Progenitor cell of endocrine pancreas (in vitro differentiated cells): ENCODE data around the gene GRN. TPM values are rescaled to one million over a fixed set of nuclear protein-coding genes. Genes with fewer than 3 reads are reported as not detected.
"Not testable (repeated sequence)": the region's sequence is repeated elsewhere in the genome, so short reads cannot be mapped to it uniquely, and the experiment has no call there.

Experiments
- DNase-seq: peaks from one replicate; pipeline ENCODE4 v3.0.0; 2021; ENCODE audit warnings: low spot score; ENCODE audit not compliant: unreplicated experiment
- H3K27ac Mint-ChIP-seq: 2 replicates; pipeline ENCODE4 v1.8.0; 2021; ENCODE audit warnings: mild to moderate bottlenecking, moderate library complexity, mixed read lengths
- H3K27me3 Mint-ChIP-seq: 2 replicates; pipeline ENCODE4 v1.8.0; 2021; ENCODE audit warnings: mixed read lengths
- H3K36me3 Mint-ChIP-seq: 2 replicates; pipeline ENCODE4 v1.8.0; 2022; ENCODE audit warnings: mixed read lengths; ENCODE audit not compliant: insufficient read depth
- H3K4me1 Mint-ChIP-seq: 2 replicates; pipeline ENCODE4 v1.8.0; 2021; ENCODE audit warnings: low read depth, mixed read lengths
- H3K4me3 Mint-ChIP-seq: 2 replicates; pipeline ENCODE4 v1.8.0; 2021; ENCODE audit warnings: low read depth, mild to moderate bottlenecking, moderate library complexity, mixed read lengths
- H3K9me3 Mint-ChIP-seq: 2 replicates; pipeline ENCODE4 v1.8.0; 2021; ENCODE audit warnings: low read depth, mixed read lengths
- total RNA-seq: library from RNA; stranded (reverse); gene quantifications from 2 replicates; pipeline ENCODE4 v1.2.1, GENCODE V29; 2021
- TF ChIP-seq, protein P1 (sequence below): fragments of 200-600 bp; sonication (generic); IDR thresholded peaks from one replicate; pipeline ENCODE4 v1.5.0; 2021; ENCODE audit warnings: antibody characterized with exemption, mild to moderate bottlenecking; ENCODE audit not compliant: unreplicated experiment

Gene GRN
- total RNA-seq, 1 donor from 2014 or later, result 99.7 TPM

DNA sequence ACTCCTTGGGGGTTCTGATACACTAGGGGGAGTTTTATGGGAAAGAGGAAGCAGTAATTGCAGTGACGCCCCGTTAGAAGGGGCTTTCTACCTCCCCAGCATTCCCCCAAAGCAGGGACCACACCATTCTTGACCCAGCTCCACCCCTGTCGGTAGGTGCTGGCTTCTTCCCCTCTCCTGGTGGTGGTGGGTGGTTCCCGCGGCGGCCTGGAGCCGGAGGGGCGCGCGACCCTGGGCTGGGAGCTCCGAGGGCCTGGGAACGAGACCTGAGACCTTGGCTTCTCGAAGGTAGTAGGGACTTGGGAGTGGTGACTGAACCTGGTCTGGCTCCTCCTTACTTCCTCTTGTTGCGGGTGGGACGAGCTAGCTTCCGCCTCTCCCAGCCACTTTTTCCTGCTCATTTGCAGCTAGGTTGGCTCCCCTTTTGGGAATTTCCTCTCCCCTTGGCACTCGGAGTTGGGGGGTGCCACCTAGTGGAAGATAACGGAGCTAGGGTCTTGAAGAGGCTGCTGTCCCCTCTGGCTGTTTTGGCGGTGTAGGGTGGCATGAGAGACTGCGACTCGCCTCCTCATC, 438 bp downstream of the GRN start:
- Mint-ChIP-seq H3K27ac (peak overlapping the region; percentile 96), H3K27me3 (peaks cover 24% of the 10 kb centered on the region), H3K36me3 (no peaks in the 10 kb centered on the region), H3K4me1 (peaks cover 3% of the 10 kb centered on the region), H3K9me3 (no peaks in the 10 kb centered on the region), H3K4me3 (peak overlapping the region; percentile 82)
- peak; percentile 45 for DNase-seq
- TF ChIP-seq, protein P1, sequence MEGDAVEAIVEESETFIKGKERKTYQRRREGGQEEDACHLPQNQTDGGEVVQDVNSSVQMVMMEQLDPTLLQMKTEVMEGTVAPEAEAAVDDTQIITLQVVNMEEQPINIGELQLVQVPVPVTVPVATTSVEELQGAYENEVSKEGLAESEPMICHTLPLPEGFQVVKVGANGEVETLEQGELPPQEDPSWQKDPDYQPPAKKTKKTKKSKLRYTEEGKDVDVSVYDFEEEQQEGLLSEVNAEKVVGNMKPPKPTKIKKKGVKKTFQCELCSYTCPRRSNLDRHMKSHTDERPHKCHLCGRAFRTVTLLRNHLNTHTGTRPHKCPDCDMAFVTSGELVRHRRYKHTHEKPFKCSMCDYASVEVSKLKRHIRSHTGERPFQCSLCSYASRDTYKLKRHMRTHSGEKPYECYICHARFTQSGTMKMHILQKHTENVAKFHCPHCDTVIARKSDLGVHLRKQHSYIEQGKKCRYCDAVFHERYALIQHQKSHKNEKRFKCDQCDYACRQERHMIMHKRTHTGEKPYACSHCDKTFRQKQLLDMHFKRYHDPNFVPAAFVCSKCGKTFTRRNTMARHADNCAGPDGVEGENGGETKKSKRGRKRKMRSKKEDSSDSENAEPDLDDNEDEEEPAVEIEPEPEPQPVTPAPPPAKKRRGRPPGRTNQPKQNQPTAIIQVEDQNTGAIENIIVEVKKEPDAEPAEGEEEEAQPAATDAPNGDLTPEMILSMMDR, result peak; percentile 50

DNA sequence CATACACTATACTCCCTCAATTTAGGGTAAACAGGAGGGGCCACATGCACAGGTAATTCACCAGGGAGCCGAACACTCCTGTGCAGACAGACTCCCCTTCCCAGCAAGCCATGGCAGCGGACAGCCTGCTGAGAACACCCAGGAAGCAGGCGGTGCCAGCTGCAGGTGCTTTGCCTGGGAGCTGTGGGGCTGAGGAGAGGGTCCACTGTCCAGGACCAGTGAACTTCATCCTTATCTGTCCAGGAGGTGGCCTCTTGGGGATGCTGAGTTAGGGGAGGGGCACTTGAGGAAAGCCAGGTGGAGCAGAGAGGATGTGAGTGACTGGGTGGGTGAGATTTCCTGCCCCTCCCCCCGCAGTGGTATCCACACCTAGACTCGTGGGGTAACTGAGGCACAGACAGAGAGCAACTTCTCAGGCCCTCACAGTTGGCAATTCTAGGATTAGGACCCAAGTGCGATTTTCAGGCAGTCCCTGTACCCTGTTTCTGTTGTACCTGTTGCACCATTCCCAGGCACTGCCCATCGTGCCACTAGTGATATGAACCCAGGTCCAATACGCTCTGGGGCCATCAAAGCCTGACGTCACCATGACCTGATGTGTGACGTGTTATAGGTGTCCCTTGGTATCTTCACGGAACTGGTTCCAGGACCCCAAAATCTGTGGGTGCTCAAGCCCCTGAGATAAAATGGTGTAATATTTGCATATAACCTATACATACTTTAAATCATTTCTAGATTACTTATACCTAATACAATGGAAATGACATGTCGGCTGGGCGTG, 1.2 kb downstream of the GRN start:
- TF ChIP-seq, protein P1, result no peak
- Mint-ChIP-seq H3K4me1 (peaks cover 3% of the 10 kb centered on the region), H3K4me3 (peak overlapping the region; percentile 82), H3K36me3 (no peaks in the 10 kb centered on the region), H3K27ac (peak overlapping the region; percentile 96), H3K9me3 (no peaks in the 10 kb centered on the region), H3K27me3 (peaks cover 24% of the 10 kb centered on the region)
- no peak for DNase-seq

DNA sequence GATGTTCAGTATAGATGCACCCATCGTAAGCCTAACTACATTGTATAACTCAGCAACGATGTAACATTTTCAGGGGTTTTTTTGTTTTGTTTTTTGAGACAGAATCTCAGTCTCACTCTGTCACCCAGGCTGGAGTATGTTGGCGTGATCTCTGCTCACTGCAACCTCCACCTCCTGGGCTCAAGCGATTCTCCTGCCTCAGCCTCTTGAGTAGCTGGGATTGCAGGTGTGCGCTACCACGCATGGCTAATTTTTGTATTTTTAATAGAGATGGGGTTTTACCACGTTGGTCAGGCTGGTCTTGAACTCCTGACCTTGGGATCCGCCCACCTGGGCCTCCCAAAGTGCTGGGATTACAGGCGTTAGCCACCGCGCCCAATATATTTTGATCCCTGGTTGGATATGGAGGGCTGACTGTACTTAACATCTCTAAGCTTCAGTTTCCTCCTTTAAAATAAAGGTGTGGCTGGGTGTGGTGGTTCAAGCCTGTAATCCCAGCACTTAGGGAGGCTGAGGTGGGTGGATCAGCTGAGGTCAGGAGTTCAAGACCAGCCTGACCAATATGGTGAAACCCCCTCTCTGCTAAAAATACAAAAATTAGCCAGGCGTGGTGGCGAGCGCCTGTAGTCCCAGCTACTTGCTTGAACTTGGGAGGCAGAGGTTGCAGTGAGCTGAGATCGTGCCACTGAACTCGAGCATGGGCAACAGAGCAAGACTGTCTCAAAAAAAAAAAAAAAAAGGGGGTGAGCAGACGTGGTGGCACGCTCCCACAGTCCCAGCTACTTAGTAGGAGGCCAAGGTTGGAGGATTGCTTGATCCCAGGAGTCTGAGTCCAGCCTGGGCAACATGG, 2.3 kb downstream of the GRN start:
- not testable (repeated sequence) for DNase-seq, H3K4me1 Mint-ChIP-seq, H3K9me3 Mint-ChIP-seq, H3K4me3 Mint-ChIP-seq, H3K36me3 Mint-ChIP-seq, H3K27ac Mint-ChIP-seq
- H3K27me3 Mint-ChIP-seq, result peaks cover 18% of the 10 kb centered on the region

DNA sequence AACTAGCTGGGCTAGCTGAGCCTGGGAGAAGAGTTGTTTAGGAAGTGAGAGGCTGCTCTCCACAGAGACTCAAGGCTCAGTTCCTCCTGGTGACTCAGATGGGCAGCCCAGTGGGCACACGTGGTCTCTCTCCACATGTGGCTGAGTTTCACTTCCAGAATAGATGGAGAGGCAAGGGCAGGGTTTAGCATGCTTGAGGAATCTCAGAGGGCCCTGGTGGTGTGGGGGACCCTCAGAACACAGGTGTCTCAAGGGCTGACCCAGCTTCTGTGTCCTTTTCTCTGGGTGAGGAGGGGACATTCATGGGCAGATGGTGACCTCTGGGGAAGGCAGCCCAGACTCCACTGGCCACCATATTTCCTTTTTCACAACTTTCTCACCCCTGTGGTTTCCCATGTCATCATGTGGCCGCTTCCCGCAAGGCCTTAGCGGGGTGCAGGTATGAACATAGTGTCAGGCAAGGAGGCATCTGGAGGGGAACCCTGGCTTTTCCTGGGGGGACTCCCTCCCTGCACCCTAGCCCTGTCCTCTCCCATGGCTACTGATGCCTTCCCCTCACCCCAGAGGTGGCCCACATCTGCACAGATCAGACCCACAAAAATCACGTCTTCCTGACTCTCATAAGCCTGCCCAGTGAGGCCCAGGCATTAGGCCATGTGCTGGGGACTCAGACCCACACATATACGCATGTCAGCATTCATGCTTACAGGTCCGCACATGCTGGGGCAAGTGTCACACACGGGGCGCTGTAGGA, 3.3 kb downstream of the GRN start:
- H3K27ac Mint-ChIP-seq, result peak overlapping the region; percentile 37
- no peaks in the 10 kb centered on the region for H3K9me3 Mint-ChIP-seq
- H3K36me3 Mint-ChIP-seq, result peaks cover 7% of the 10 kb centered on the region
- peaks cover 13% of the 10 kb centered on the region for H3K27me3 Mint-ChIP-seq
- peaks cover 3% of the 10 kb centered on the region for H3K4me1 Mint-ChIP-seq
- no peak overlapping the region for H3K4me3 Mint-ChIP-seq
- TF ChIP-seq, protein P1, result no peak
- no peak for DNase-seq

DNA sequence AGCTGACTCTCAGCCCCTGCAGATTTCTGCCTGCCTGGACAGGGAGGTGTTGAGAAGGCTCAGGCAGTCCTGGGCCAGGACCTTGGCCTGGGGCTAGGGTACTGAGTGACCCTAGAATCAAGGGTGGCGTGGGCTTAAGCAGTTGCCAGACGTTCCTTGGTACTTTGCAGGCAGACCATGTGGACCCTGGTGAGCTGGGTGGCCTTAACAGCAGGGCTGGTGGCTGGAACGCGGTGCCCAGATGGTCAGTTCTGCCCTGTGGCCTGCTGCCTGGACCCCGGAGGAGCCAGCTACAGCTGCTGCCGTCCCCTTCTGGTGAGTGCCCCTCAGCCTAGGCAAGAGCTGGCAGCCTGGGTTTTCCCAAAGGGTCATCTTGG, 3.9 kb downstream of the GRN start:
- Mint-ChIP-seq H3K4me3 (no peak overlapping the region), H3K27me3 (peaks cover 8% of the 10 kb centered on the region), H3K27ac (no peak overlapping the region), H3K4me1 (peaks cover 3% of the 10 kb centered on the region), H3K9me3 (no peaks in the 10 kb centered on the region), H3K36me3 (peaks cover 7% of the 10 kb centered on the region)
- no peak for DNase-seq
- TF ChIP-seq, protein P1, result no peak
